ENCODE results near the gene MRI1. TPM values are rescaled to one million over a fixed set of nuclear protein-coding genes. Genes with fewer than 3 reads are reported as not detected.

The MRI1 gene
- total RNA-seq, 2 experiments from 2014 or later: 37.1 to 40.8 TPM

GRCh38 chr19:13797058-13797440 lies 32.7 kb downstream of the MRI1 start:
- Mint-ChIP-seq H3K4me1 (ENCODE audit: low read depth) (peaks cover 23% of the 10 kb centered on the region), H3K36me3 (ENCODE audit: low read depth) (no peaks in the 10 kb centered on the region), H3K9me3 (no peaks in the 10 kb centered on the region), H3K27me3 (no peaks in the 10 kb centered on the region), H3K4me3 (peak overlapping the region; percentile 82), H3K27ac (peak overlapping the region; percentile 83)
- intact Hi-C loops (cut with micrococcal nuclease): loop anchor here (5.0 kb wide), 1 partner anchor 40 kb away; no protein-coding TSS in a partner anchor
- TF ChIP-seq CTCF (IDR thresholded peaks at IDR 0.05): no peak
- POLR2A ChIA-PET: interaction anchor here (0.7 to 6.7 kb wide), 5 partner anchors 9 to 51 kb away, joined by 3 to 32 read pairs (median 5); no protein-coding TSS in a partner anchor
- CTCF ChIA-PET: interaction anchor here (1.1 to 6.2 kb wide), 4 partner anchors 12 to 65 kb away, joined by 4 to 58 read pairs (median 10); no protein-coding TSS in a partner anchor
- ATAC-seq (no peak), DNase-seq (no peak)

- H3K36me3 Mint-ChIP-seq (ENCODE audit: low read depth): peaks cover 2% of the 10 kb centered on the region
- ChIA-PET POLR2A (interaction anchor here (1.0 to 6.7 kb wide), 5 partner anchors 10 to 49 kb away, joined by 3 to 32 read pairs (median 5); no protein-coding TSS in a partner anchor), CTCF (interaction anchor here (0.8 to 6.2 kb wide), 6 partner anchors 9 to 64 kb away, joined by 4 to 58 read pairs (median 7); no protein-coding TSS in a partner anchor)
- peaks cover 23% of the 10 kb centered on the region for H3K4me1 Mint-ChIP-seq (ENCODE audit: low read depth)
- ATAC-seq (no peak), DNase-seq (no peak)
- no peaks in the 10 kb centered on the region for H3K27me3 Mint-ChIP-seq
- H3K27ac Mint-ChIP-seq: no peak overlapping the region
- intact Hi-C loops (cut with micrococcal nuclease): loop anchor here (5.0 kb wide), 1 partner anchor 39 kb away; no protein-coding TSS in a partner anchor
- TF ChIP-seq CTCF (IDR thresholded peaks at IDR 0.05): no peak
- H3K9me3 Mint-ChIP-seq: no peaks in the 10 kb centered on the region
- H3K4me3 Mint-ChIP-seq: no peak overlapping the region
Measured at GRCh38 chr19:13797870-13798269, 33.5 kb downstream of the MRI1 start.

GRCh38 chr19:13799669-13800068 lies 35.3 kb downstream of the MRI1 start:
- ChIA-PET POLR2A (no interaction called here), CTCF (interaction anchor here (0.9 to 6.2 kb wide), 2 partner anchors 15 to 62 kb away, joined by 3 to 58 read pairs; no protein-coding TSS in a partner anchor)
- H3K9me3 Mint-ChIP-seq: no peaks in the 10 kb centered on the region
- no peak for TF ChIP-seq CTCF (IDR thresholded peaks at IDR 0.05)
- no peak for DNase-seq
- H3K27me3 Mint-ChIP-seq: no peaks in the 10 kb centered on the region
- ATAC-seq: no peak
- H3K27ac Mint-ChIP-seq: no peak overlapping the region
- intact Hi-C loops (cut with micrococcal nuclease): loop anchor here (5.0 kb wide), 1 partner anchor 38 kb away; no protein-coding TSS in a partner anchor
- peaks cover 16% of the 10 kb centered on the region for H3K4me1 Mint-ChIP-seq (ENCODE audit: low read depth)
- no peak overlapping the region for H3K4me3 Mint-ChIP-seq
- peaks cover 2% of the 10 kb centered on the region for H3K36me3 Mint-ChIP-seq (ENCODE audit: low read depth)

GRCh38 chr19:13803038-13803437 lies 38.7 kb downstream of the MRI1 start:
- Mint-ChIP-seq H3K4me1 (ENCODE audit: low read depth) (no peaks in the 10 kb centered on the region), H3K27me3 (no peaks in the 10 kb centered on the region), H3K36me3 (ENCODE audit: low read depth) (peaks cover 7% of the 10 kb centered on the region), H3K27ac (no peak overlapping the region), H3K4me3 (no peak overlapping the region), H3K9me3 (no peaks in the 10 kb centered on the region)
- CTCF ChIA-PET: interaction anchor here (1.2 kb wide), 1 partner anchor 15 kb away, joined by 3 read pairs; no protein-coding TSS in a partner anchor
- POLR2A ChIA-PET: no interaction called here
- ATAC-seq (no peak), DNase-seq (no peak)
- no peak for TF ChIP-seq CTCF (IDR thresholded peaks at IDR 0.05)
- intact Hi-C loops (cut with micrococcal nuclease): no loop called here

GRCh38 chr19:13804830-13805683 lies 40.7 kb downstream of the MRI1 start:
- no peak for TF ChIP-seq CTCF (IDR thresholded peaks at IDR 0.05)
- Mint-ChIP-seq H3K4me1 (ENCODE audit: low read depth) (no peaks in the 10 kb centered on the region), H3K36me3 (ENCODE audit: low read depth) (peaks cover 7% of the 10 kb centered on the region), H3K4me3 (no peak overlapping the region), H3K9me3 (no peaks in the 10 kb centered on the region), H3K27me3 (no peaks in the 10 kb centered on the region), H3K27ac (no peak overlapping the region)
- DNase-seq: peak; percentile 28
- intact Hi-C loops (cut with micrococcal nuclease): no loop called here
- peak; percentile 30 for ATAC-seq
- ChIA-PET CTCF (interaction anchor here (1.3 to 1.6 kb wide), 2 partner anchors 17 to 29 kb away, joined by 4 to 6 read pairs; no protein-coding TSS in a partner anchor), POLR2A (no interaction called here)
